Endothelial cell of umbilical vein (primary cell): ENCODE results near the gene MINDY2. TPM values are rescaled to one million over a fixed set of nuclear protein-coding genes. Genes with fewer than 3 reads are reported as not detected.

Experiments used
- BruUV-seq: library from RNA; stranded (reverse); fragments of 400-500 nt; replicated peaks from 2 replicates; lab custom pipeline; 2021; lab: Mats Ljungman, UMichigan
- CTCF ChIA-PET: fragments of 300-600, 350-600 bp; sonication (Branson Sonifier 250); formaldehyde crosslinking; loops from one replicate; lab custom pipeline; 2021; ENCODE audit warnings: antibody characterized with exemption, inconsistent platforms; lab: Charles Lee
- POLR2A ChIA-PET: fragments of 300-600, 350-600 bp; sonication (Branson Sonifier 250); formaldehyde crosslinking; loops from one replicate; lab custom pipeline; 2021; ENCODE audit warnings: antibody characterized with exemption, inconsistent platforms; lab: Charles Lee
- DNase-seq: peaks from one replicate; pipeline ENCODE4 v3.0.0-alpha.2; 2011; ENCODE audit warnings: low read depth, low spot score
- FAIRE-seq: peaks from 2 replicates; lab custom pipeline; 2011; peaks lifted over from hg19 to GRCh38; lab: Jason Lieb, UNC
- H2AFZ ChIP-seq: 2 replicates; pipeline ENCODE4 v1.6.0; 2012; ENCODE audit warnings: low read depth, low read length, control low read depth, inconsistent platforms
- H3K27ac ChIP-seq: 2 replicates; pipeline ENCODE4 v1.5.1; 2011; ENCODE audit warnings: low read depth, mild to moderate bottlenecking, control low read depth, low read length, moderate library complexity; ENCODE audit not compliant: insufficient read depth
- H3K27me3 ChIP-seq, 2 experiments: 2 replicates each; pipeline versions ENCODE4 v1.6.0 to v1.6.1; 2011; ENCODE audit warnings: low read length in 2 of 2, mixed read lengths in 1 of 2; ENCODE audit not compliant: control insufficient read depth in 2 of 2, insufficient read depth in 2 of 2
- H3K36me3 ChIP-seq, 2 experiments: 2 replicates in 1 of 2; 3 replicates in 1 of 2; pipeline ENCODE4 v1.5.1; 2011; ENCODE audit warnings: low read length in 2 of 2, mild to moderate bottlenecking in 1 of 2, moderate library complexity in 1 of 2; ENCODE audit not compliant: control insufficient read depth in 2 of 2, insufficient read depth in 2 of 2; ENCODE audit errors: extremely low read depth in 1 of 2
- H3K4me1 ChIP-seq: 3 replicates; pipeline ENCODE4 v1.5.1; 2011; ENCODE audit warnings: mild to moderate bottlenecking, low read length; ENCODE audit not compliant: control insufficient read depth, insufficient read depth; ENCODE audit errors: extremely low read depth
- H3K4me2 ChIP-seq: 2 replicates; pipeline ENCODE4 v1.6.1; 2011; ENCODE audit warnings: low read length, control low read depth, mixed read lengths; ENCODE audit not compliant: insufficient read depth
- H3K4me3 ChIP-seq, 3 experiments: fragments of 200-600 bp in 1 of 3; sonication (generic), shearing (Covaris generic) in 1 of 3; replicated peaks in 1 of 3; 2 replicates each; pipeline ENCODE4 v1.5.1; 2011 to 2016; ENCODE audit warnings: control low read depth in 3 of 3, low read length in 3 of 3, mild to moderate bottlenecking in 2 of 3, inconsistent platforms in 1 of 3, low read depth in 1 of 3, moderate library complexity in 1 of 3; ENCODE audit not compliant: insufficient read depth in 1 of 3
- H3K79me2 ChIP-seq: 2 replicates; pipeline ENCODE4 v1.6.0; 2012; ENCODE audit warnings: low read length, inconsistent platforms; ENCODE audit not compliant: control insufficient read depth, insufficient read depth
- H3K9ac ChIP-seq: replicated peaks from 2 replicates; pipeline ENCODE3; 2011; ENCODE audit warnings: low read length, control low read depth; ENCODE audit not compliant: insufficient read depth; ENCODE audit errors: extremely low read depth
- H3K9me1 ChIP-seq: replicated peaks from 3 replicates; pipeline ENCODE4 v1.6.0; 2011; ENCODE audit warnings: mild to moderate bottlenecking, low read length; ENCODE audit not compliant: control insufficient read depth, insufficient read depth; ENCODE audit errors: extremely low read depth
- H3K9me3 ChIP-seq: replicated peaks from 2 replicates; pipeline ENCODE4 v1.5.1; 2012; ENCODE audit warnings: low read length, inconsistent platforms; ENCODE audit not compliant: control insufficient read depth, insufficient read depth
- H4K20me1 ChIP-seq: replicated peaks from 2 replicates; pipeline ENCODE3; 2011; ENCODE audit warnings: mild to moderate bottlenecking, low read length; ENCODE audit not compliant: control insufficient read depth, insufficient read depth; ENCODE audit errors: extremely low read depth
- EZH2 ChIP-seq: IDR thresholded peaks from 2 replicates; pipeline ENCODE4 v1.6.1; 2012; ENCODE audit warnings: borderline replicate concordance, low read depth, mild to moderate bottlenecking, moderate library complexity, low read length, inconsistent platforms; ENCODE audit not compliant: severe bottlenecking
- FOS ChIP-seq: IDR thresholded peaks from 2 replicates; pipeline ENCODE4 v1.6.1; 2011; ENCODE audit warnings: mild to moderate bottlenecking, low read length, moderate library complexity, borderline replicate concordance; ENCODE audit not compliant: insufficient read depth
- GATA2 ChIP-seq: IDR thresholded peaks from 2 replicates; pipeline ENCODE4 v1.7.0; 2011; ENCODE audit warnings: low read depth, mild to moderate bottlenecking, moderate library complexity, mixed read lengths, low read length; ENCODE audit not compliant: insufficient read length, insufficient read depth
- JUN ChIP-seq: IDR thresholded peaks from 2 replicates; pipeline ENCODE4 v1.6.1; 2011; ENCODE audit warnings: borderline replicate concordance, low read depth; ENCODE audit not compliant: insufficient read length, insufficient read depth
- MAX ChIP-seq: IDR thresholded peaks from 2 replicates; pipeline ENCODE4 v1.6.1; 2011; ENCODE audit not compliant: insufficient read depth, insufficient read length
- MYC ChIP-seq: IDR thresholded peaks from one replicate; pipeline ENCODE4 v1.6.1; 2011; ENCODE audit warnings: mild to moderate bottlenecking, low read depth, low read length
- POLR2A ChIP-seq: IDR thresholded peaks from 2 replicates; pipeline ENCODE4 v1.6.1; 2012; ENCODE audit warnings: low read depth, mild to moderate bottlenecking, control low read depth, low read length
- POLR2AphosphoS5 ChIP-seq: IDR thresholded peaks from 2 replicates; pipeline ENCODE4 v1.6.1; 2012; ENCODE audit warnings: low read depth, mild to moderate bottlenecking, control low read depth, low read length, moderate library complexity; ENCODE audit not compliant: insufficient read depth
- dilution Hi-C: fragments of 300-500 bp; cut with MboI; formaldehyde crosslinking; loops from one replicate; pipeline ENCODE4 v1.15.0; 2019; ENCODE audit warnings: low sequenced_read_pairs; ENCODE audit not compliant: extremely low pct_ligation_motif_present
- intact Hi-C: fragments of 100-400 bp; cut with micrococcal nuclease; formaldehyde crosslinking; loops from one replicate; pipeline ENCODE4 v1.10.0; 2022
- polyA plus RNA-seq, 4 experiments: library from polyadenylated mRNA; depleted of rRNA in 3 of 4; stranded (reverse) in 3 of 4; unstranded in 1 of 4; fragments of >200 nt; gene quantifications; 2 replicates each; pipeline versions ENCODE4 v1.2.1 to v1.2.3, GENCODE V29; 2011 to 2012; ENCODE audit warnings: missing spikeins in 1 of 4
- total RNA-seq: library from RNA; stranded (reverse); gene quantifications from 2 replicates; pipeline ENCODE4 v1.2.3, GENCODE V29; 2021
- TF ChIP-seq, protein P1 (sequence below), 2 donors: IDR thresholded peaks; 1 replicate in 1 of 2; 2 replicates in 1 of 2; pipeline ENCODE4 v1.5.1; 2011; ENCODE audit warnings: low read length in 2 of 2, mild to moderate bottlenecking in 2 of 2, moderate library complexity in 2 of 2, control low read depth in 1 of 2, inconsistent platforms in 1 of 2, low read depth in 1 of 2; ENCODE audit not compliant: insufficient read depth in 1 of 2; ENCODE audit errors: extremely low read depth in 1 of 2

Gene MINDY2
- total and polyA plus RNA-seq, 2 donors (not counting 3 experiments of a cell fraction or from before 2014, with no cell fraction given): 1.6 to 13.7 TPM

DNA sequence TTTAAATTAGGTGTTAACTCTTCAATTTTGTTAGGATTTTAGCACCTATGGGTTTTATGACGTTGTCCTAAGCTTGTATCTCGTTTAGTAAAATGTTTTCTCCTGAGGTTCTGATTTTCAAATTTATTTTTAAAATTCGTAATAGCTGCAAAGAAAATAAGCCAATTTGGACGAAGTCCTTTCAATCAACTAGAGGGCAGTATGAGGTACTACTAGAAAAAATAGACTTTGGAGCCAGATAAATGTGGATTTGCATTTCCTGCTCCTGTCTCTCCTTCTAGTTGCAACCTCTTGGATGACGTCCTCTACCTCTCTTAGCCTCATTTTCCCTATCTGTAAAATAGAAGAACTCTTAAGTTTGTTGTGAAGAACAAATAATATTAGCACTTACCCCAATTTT, 81.2 kb downstream of the MINDY2 start:
- Histone ChIP-seq H2AFZ (no peak overlapping the region), H3K36me3 (no peaks in the 10 kb centered on the region), H3K27ac (no peak overlapping the region), H3K4me3 (no peak overlapping the region), H3K27me3 (no peaks in the 10 kb centered on the region), H3K79me2 (no peaks in the 10 kb centered on the region), H3K4me2 (no peak overlapping the region), H3K4me1 (no peaks in the 10 kb centered on the region), H4K20me1 (no peaks in the 10 kb centered on the region), H3K9me1 (no peaks in the 10 kb centered on the region), H3K9ac (no peak overlapping the region), H3K9me3 (no peaks in the 10 kb centered on the region)
- TF ChIP-seq GATA2 (no peak), MAX (no peak), FOS (no peak), POLR2AphosphoS5 (no peak), JUN (no peak), POLR2A (no peak), EZH2 (no peak), MYC (no peak)
- TF ChIP-seq, protein P1, sequence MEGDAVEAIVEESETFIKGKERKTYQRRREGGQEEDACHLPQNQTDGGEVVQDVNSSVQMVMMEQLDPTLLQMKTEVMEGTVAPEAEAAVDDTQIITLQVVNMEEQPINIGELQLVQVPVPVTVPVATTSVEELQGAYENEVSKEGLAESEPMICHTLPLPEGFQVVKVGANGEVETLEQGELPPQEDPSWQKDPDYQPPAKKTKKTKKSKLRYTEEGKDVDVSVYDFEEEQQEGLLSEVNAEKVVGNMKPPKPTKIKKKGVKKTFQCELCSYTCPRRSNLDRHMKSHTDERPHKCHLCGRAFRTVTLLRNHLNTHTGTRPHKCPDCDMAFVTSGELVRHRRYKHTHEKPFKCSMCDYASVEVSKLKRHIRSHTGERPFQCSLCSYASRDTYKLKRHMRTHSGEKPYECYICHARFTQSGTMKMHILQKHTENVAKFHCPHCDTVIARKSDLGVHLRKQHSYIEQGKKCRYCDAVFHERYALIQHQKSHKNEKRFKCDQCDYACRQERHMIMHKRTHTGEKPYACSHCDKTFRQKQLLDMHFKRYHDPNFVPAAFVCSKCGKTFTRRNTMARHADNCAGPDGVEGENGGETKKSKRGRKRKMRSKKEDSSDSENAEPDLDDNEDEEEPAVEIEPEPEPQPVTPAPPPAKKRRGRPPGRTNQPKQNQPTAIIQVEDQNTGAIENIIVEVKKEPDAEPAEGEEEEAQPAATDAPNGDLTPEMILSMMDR (IDR thresholded peaks at IDR 0.05; ENCODE audit: extremely low read depth in 1 of 2, insufficient read depth in 1 of 2, low read depth in 1 of 2, low read length in 2 of 2): no peak
- BruUV-seq: no TSS peak
- FAIRE-seq (no peak), DNase-seq (no peak)
- intact Hi-C loops: no loop called here
- CTCF ChIA-PET: interaction anchor here (1.3 kb wide), 1 partner anchor 82 kb away, joined by 4 read pairs; the partner anchor contains the start of gene MINDY2
- POLR2A ChIA-PET: no interaction called here
- dilution Hi-C loops: no loop called here
